ENCODE results near the gene DEFB131B. TPM values are rescaled to one million over a fixed set of nuclear protein-coding genes. Genes with fewer than 3 reads are reported as not detected.

The DEFB131B gene
- total RNA-seq, 1 experiment from 2014 or later = not detected

GRCh38 chr11:71929491-71929890 is 51.2 kb downstream of the DEFB131B start:
- H3K4me1 Mint-ChIP-seq (ENCODE audit: low read depth, unreplicated experiment) = peaks cover 19% of the 10 kb centered on the region
- Histone ChIP-seq H3K4me3 (ENCODE audit: low read depth, low read length) (peak overlapping the region; percentile 74), H3K36me3 (ENCODE audit: control insufficient read depth, insufficient read depth, low read length) (no peaks in the 10 kb centered on the region), H3K9me3 (no peaks in the 10 kb centered on the region), H3K27me3 (replicated peaks; ENCODE audit: control insufficient read depth, insufficient read depth, low read length) (no peaks in the 10 kb centered on the region), H3K4me1 (peaks cover 9% of the 10 kb centered on the region)
- no peaks in the 10 kb centered on the region for H3K27me3 Mint-ChIP-seq (ENCODE audit: insufficient read depth, unreplicated experiment)
- ChIA-PET POLR2A (interaction anchor here (0.7 to 2.2 kb wide), 5 partner anchors 17 to 79 kb away, joined by 3 to 41 read pairs (median 3); no protein-coding TSS in a partner anchor), CTCF (interaction anchor here (0.6 to 3.3 kb wide), 6 partner anchors 15 to 162 kb away, joined by 3 to 15 read pairs (median 6); no protein-coding TSS in a partner anchor)
- peak overlapping the region; percentile 90 for H3K4me3 Mint-ChIP-seq (ENCODE audit: unreplicated experiment)
- no peak for TF ChIP-seq CTCF (IDR thresholded peaks at IDR 0.05; ENCODE audit: insufficient read depth in 1 of 2, low read depth in 1 of 2, low read length in 1 of 2, severe bottlenecking in 1 of 2, unreplicated experiment in 1 of 2)
- H3K9me3 Mint-ChIP-seq (ENCODE audit: unreplicated experiment) = no peaks in the 10 kb centered on the region
- peaks cover 27% of the 10 kb centered on the region for H3K36me3 Mint-ChIP-seq (ENCODE audit: insufficient read depth, unreplicated experiment)
- no TSS peak for BruUV-seq (replicated peaks)
- peak overlapping the region; percentile 99 for H3K27ac Mint-ChIP-seq (ENCODE audit: unreplicated experiment)
- intact Hi-C loops (cut with micrococcal nuclease; ENCODE audit: unreplicated experiment) = no loop called here
- DNase-seq = no peak

GRCh38 chr11:71930556-71931244 is 52.4 kb downstream of the DEFB131B start:
- ChIA-PET CTCF (interaction anchor here (1.3 to 3.3 kb wide), 2 partner anchors 13 to 18 kb away, joined by 4 to 12 read pairs; no protein-coding TSS in a partner anchor), POLR2A (no interaction called here)
- Mint-ChIP-seq H3K9me3 (ENCODE audit: unreplicated experiment) (no peaks in the 10 kb centered on the region), H3K27me3 (ENCODE audit: insufficient read depth, unreplicated experiment) (no peaks in the 10 kb centered on the region), H3K4me3 (ENCODE audit: unreplicated experiment) (peak overlapping the region; percentile 90), H3K4me1 (ENCODE audit: low read depth, unreplicated experiment) (peaks cover 19% of the 10 kb centered on the region), H3K27ac (ENCODE audit: unreplicated experiment) (peak overlapping the region; percentile 99), H3K36me3 (ENCODE audit: insufficient read depth, unreplicated experiment) (peaks cover 22% of the 10 kb centered on the region)
- no peak for TF ChIP-seq CTCF (IDR thresholded peaks at IDR 0.05; ENCODE audit: insufficient read depth in 1 of 2, low read depth in 1 of 2, low read length in 1 of 2, severe bottlenecking in 1 of 2, unreplicated experiment in 1 of 2)
- no peaks in the 10 kb centered on the region for H3K36me3 ChIP-seq (ENCODE audit: control insufficient read depth, insufficient read depth, low read length)
- intact Hi-C loops (cut with micrococcal nuclease; ENCODE audit: unreplicated experiment) = no loop called here
- no peaks in the 10 kb centered on the region for H3K27me3 ChIP-seq (replicated peaks; ENCODE audit: control insufficient read depth, insufficient read depth, low read length)
- no TSS peak for BruUV-seq (replicated peaks)
- no peak overlapping the region for H3K4me3 ChIP-seq (ENCODE audit: low read depth, low read length)
- no peak for DNase-seq
- peaks cover 9% of the 10 kb centered on the region for H3K4me1 ChIP-seq
- no peaks in the 10 kb centered on the region for H3K9me3 ChIP-seq

GRCh38 chr11:71931245-71931602 is 53.0 kb downstream of the DEFB131B start:
- ChIA-PET POLR2A (no interaction called here), CTCF (interaction anchor here (1.3 kb wide), 1 partner anchor 17 kb away, joined by 4 read pairs; no protein-coding TSS in a partner anchor)
- TF ChIP-seq CTCF (IDR thresholded peaks at IDR 0.05; ENCODE audit: insufficient read depth in 1 of 2, low read depth in 1 of 2, low read length in 1 of 2, severe bottlenecking in 1 of 2, unreplicated experiment in 1 of 2) = no peak
- Mint-ChIP-seq H3K9me3 (ENCODE audit: unreplicated experiment) (no peaks in the 10 kb centered on the region), H3K4me3 (ENCODE audit: unreplicated experiment) (no peak overlapping the region), H3K27me3 (ENCODE audit: insufficient read depth, unreplicated experiment) (no peaks in the 10 kb centered on the region), H3K4me1 (ENCODE audit: low read depth, unreplicated experiment) (peaks cover 19% of the 10 kb centered on the region), H3K27ac (ENCODE audit: unreplicated experiment) (no peak overlapping the region), H3K36me3 (ENCODE audit: insufficient read depth, unreplicated experiment) (peaks cover 22% of the 10 kb centered on the region)
- no peak overlapping the region for H3K4me3 ChIP-seq (ENCODE audit: low read depth, low read length)
- H3K4me1 ChIP-seq = peaks cover 9% of the 10 kb centered on the region
- no peak for DNase-seq
- BruUV-seq (replicated peaks) = no TSS peak
- intact Hi-C loops (cut with micrococcal nuclease; ENCODE audit: unreplicated experiment) = no loop called here
- no peaks in the 10 kb centered on the region for H3K9me3 ChIP-seq
- no peaks in the 10 kb centered on the region for H3K36me3 ChIP-seq (ENCODE audit: control insufficient read depth, insufficient read depth, low read length)
- no peaks in the 10 kb centered on the region for H3K27me3 ChIP-seq (replicated peaks; ENCODE audit: control insufficient read depth, insufficient read depth, low read length)
